GM12878 (cell line): ENCODE results near the gene FOXO3. TPM values are rescaled to one million over a fixed set of nuclear protein-coding genes. Genes with fewer than 3 reads are reported as not detected.
A peak's percentile ranks its signal among the peaks of the same experiment; 100 is the strongest.

Experiments used
- BHLHE40 ChIP-seq, 2 experiments: fragments of 450-650 bp in 1 of 2; IDR thresholded peaks; 2 replicates each; pipeline ENCODE4 v1.6.1; 2011 to 2017; ENCODE audit warnings: low read depth in 2 of 2, borderline replicate concordance in 1 of 2, improper control_type of control experiment in 1 of 2, low read length in 1 of 2, mild to moderate bottlenecking in 1 of 2
- EED ChIP-seq: sonication (generic); IDR thresholded peaks from 2 replicates; pipeline ENCODE4 v1.6.1; 2016; ENCODE audit warnings: antibody characterized with exemption, low read depth
- EP300 ChIP-seq, 2 experiments: fragments of 150-350 bp in 1 of 2; IDR thresholded peaks; 2 replicates each; pipeline ENCODE4 v1.6.1; 2011 to 2012; ENCODE audit warnings: low read depth in 2 of 2, low read length in 2 of 2, borderline replicate concordance in 1 of 2, improper control_type of control experiment in 1 of 2, inconsistent platforms in 1 of 2; ENCODE audit not compliant: control insufficient read depth in 1 of 2
- EZH2 ChIP-seq: IDR thresholded peaks from 2 replicates; pipeline ENCODE4 v1.6.1; 2012; ENCODE audit warnings: low read depth, mild to moderate bottlenecking, control low read depth, inconsistent platforms, low read length, borderline replicate concordance; ENCODE audit not compliant: control insufficient read depth
- GABPA ChIP-seq: IDR thresholded peaks from 2 replicates; pipeline ENCODE4 v1.6.1; 2014; ENCODE audit warnings: antibody characterized with exemption, low read depth, mild to moderate bottlenecking, inconsistent platforms
- JUND ChIP-seq: IDR thresholded peaks from 2 replicates; pipeline ENCODE4 v1.6.1; 2012; ENCODE audit warnings: low read depth, mild to moderate bottlenecking, low read length, improper control_type of control experiment, moderate library complexity
- MEF2B ChIP-seq: fragments of 450-650 bp; IDR thresholded peaks from 2 replicates; pipeline ENCODE4 v1.6.1; 2018; ENCODE audit warnings: mild to moderate bottlenecking, moderate library complexity; ENCODE audit not compliant: partially characterized antibody, poor library complexity, severe bottlenecking
- NFIC ChIP-seq: IDR thresholded peaks from 2 replicates; pipeline ENCODE4 v1.6.1; 2012; ENCODE audit warnings: low read depth, mild to moderate bottlenecking, inconsistent platforms, low read length, moderate library complexity
- RELA ChIP-seq: fragments of 450-650 bp; IDR thresholded peaks from 2 replicates; pipeline ENCODE4 v1.8.0; 2014; ENCODE audit warnings: borderline replicate concordance; ENCODE audit not compliant: partially characterized antibody
- polyA plus RNA-seq, 11 experiments: library from polyadenylated mRNA; depleted of rRNA in 4 of 11; unstranded in 6 of 11; stranded (reverse) in 5 of 11; fragments of >200 nt; fragmentation: Nextera tagmentation in 4 of 11; fragmentation: Illumina TruSeq in 1 of 11; extraction: Ambion mirVana in 4 of 11; extraction: Trizol in 1 of 11; gene quantifications; 1 replicate in 1 of 11; 2 replicates in 10 of 11; pipeline versions ENCODE4 v1.2.1 to v1.2.3, GENCODE V29; 2011 to 2016; ENCODE audit warnings: inconsistent platforms in 2 of 11, missing spikeins in 2 of 11, low read depth in 1 of 11
- total RNA-seq, 4 experiments: library from RNA; depleted of rRNA in 3 of 4; stranded (reverse); fragments of >200 nt in 3 of 4; fragmentation: Illumina TruSeq in 1 of 4; extraction: Trizol in 1 of 4; gene quantifications; 2 replicates each; pipeline versions ENCODE4 v1.2.1 to v1.2.3, GENCODE V29; 2013 to 2021
- TF ChIP-seq, protein P1 (sequence below): IDR thresholded peaks from 2 replicates; pipeline ENCODE4 v1.6.1; 2012; ENCODE audit warnings: mild to moderate bottlenecking, low read depth, low read length
- TF ChIP-seq, protein P2 (sequence below): IDR thresholded peaks from 2 replicates; pipeline ENCODE4 v1.6.1; 2012; ENCODE audit warnings: low read length, inconsistent platforms
- TF ChIP-seq, protein P3 (sequence below): fragments of 450-650 bp; IDR thresholded peaks from 2 replicates; pipeline ENCODE4 v1.6.1; 2018; ENCODE audit warnings: mild to moderate bottlenecking, low read depth, moderate library complexity; ENCODE audit not compliant: partially characterized antibody
- TF ChIP-seq, protein P4 (sequence below): fragments of 450-650 bp; IDR thresholded peaks from 2 replicates; pipeline ENCODE4 v1.6.1; 2014; ENCODE audit warnings: mild to moderate bottlenecking
- TF ChIP-seq, protein P5 (sequence below): IDR thresholded peaks from 2 replicates; pipeline ENCODE4 v1.6.1; 2011; ENCODE audit warnings: mild to moderate bottlenecking, low read depth, low read length, moderate library complexity; ENCODE audit not compliant: insufficient replicate concordance

Gene FOXO3
- total and polyA plus RNA-seq, 10 of the 15 experiments (the other 5 are each of a cell fraction or from before 2014, with no cell fraction given) = 0.82 to 4.5 (median 1.7) TPM

DNA sequence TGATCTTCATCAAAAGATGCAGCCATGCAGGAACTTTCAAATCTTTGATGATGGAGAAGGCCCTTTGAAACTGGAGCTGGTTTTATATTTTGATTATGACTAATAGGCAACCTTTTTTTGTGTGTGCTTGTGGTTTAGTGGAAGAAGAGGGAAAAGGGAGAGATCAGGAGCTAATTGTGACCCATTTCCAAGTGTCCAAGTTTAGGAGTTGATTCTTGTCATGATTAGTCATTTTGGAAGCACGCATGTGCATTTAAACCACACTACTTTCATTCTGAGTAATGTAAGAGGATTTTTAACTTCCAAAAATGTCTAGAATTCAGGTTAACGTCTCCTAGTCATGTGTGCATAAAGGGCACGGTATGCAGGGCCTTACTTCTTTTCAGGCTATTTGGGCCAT is 3.5 kb downstream of the FOXO3 start (continued):
- TF ChIP-seq, protein P1, sequence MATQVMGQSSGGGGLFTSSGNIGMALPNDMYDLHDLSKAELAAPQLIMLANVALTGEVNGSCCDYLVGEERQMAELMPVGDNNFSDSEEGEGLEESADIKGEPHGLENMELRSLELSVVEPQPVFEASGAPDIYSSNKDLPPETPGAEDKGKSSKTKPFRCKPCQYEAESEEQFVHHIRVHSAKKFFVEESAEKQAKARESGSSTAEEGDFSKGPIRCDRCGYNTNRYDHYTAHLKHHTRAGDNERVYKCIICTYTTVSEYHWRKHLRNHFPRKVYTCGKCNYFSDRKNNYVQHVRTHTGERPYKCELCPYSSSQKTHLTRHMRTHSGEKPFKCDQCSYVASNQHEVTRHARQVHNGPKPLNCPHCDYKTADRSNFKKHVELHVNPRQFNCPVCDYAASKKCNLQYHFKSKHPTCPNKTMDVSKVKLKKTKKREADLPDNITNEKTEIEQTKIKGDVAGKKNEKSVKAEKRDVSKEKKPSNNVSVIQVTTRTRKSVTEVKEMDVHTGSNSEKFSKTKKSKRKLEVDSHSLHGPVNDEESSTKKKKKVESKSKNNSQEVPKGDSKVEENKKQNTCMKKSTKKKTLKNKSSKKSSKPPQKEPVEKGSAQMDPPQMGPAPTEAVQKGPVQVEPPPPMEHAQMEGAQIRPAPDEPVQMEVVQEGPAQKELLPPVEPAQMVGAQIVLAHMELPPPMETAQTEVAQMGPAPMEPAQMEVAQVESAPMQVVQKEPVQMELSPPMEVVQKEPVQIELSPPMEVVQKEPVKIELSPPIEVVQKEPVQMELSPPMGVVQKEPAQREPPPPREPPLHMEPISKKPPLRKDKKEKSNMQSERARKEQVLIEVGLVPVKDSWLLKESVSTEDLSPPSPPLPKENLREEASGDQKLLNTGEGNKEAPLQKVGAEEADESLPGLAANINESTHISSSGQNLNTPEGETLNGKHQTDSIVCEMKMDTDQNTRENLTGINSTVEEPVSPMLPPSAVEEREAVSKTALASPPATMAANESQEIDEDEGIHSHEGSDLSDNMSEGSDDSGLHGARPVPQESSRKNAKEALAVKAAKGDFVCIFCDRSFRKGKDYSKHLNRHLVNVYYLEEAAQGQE = no peak
- TF ChIP-seq, protein P2, sequence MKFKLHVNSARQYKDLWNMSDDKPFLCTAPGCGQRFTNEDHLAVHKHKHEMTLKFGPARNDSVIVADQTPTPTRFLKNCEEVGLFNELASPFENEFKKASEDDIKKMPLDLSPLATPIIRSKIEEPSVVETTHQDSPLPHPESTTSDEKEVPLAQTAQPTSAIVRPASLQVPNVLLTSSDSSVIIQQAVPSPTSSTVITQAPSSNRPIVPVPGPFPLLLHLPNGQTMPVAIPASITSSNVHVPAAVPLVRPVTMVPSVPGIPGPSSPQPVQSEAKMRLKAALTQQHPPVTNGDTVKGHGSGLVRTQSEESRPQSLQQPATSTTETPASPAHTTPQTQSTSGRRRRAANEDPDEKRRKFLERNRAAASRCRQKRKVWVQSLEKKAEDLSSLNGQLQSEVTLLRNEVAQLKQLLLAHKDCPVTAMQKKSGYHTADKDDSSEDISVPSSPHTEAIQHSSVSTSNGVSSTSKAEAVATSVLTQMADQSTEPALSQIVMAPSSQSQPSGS = peak; percentile 95
- TF ChIP-seq, protein P3, sequence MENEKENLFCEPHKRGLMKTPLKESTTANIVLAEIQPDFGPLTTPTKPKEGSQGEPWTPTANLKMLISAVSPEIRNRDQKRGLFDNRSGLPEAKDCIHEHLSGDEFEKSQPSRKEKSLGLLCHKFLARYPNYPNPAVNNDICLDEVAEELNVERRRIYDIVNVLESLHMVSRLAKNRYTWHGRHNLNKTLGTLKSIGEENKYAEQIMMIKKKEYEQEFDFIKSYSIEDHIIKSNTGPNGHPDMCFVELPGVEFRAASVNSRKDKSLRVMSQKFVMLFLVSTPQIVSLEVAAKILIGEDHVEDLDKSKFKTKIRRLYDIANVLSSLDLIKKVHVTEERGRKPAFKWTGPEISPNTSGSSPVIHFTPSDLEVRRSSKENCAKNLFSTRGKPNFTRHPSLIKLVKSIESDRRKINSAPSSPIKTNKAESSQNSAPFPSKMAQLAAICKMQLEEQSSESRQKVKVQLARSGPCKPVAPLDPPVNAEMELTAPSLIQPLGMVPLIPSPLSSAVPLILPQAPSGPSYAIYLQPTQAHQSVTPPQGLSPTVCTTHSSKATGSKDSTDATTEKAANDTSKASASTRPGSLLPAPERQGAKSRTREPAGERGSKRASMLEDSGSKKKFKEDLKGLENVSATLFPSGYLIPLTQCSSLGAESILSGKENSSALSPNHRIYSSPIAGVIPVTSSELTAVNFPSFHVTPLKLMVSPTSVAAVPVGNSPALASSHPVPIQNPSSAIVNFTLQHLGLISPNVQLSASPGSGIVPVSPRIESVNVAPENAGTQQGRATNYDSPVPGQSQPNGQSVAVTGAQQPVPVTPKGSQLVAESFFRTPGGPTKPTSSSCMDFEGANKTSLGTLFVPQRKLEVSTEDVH = no peak
- TF ChIP-seq EED (peak; percentile 99), GABPA (peak; percentile 63; the same call in 1 of the 2 replicates), BHLHE40 (IDR thresholded peaks at IDR 0.05; ENCODE audit: borderline replicate concordance in 1 of 2, low read depth in 2 of 2, low read length in 1 of 2) (peak; percentile 98 to 100), EZH2 (0 out of 2 replicates have a peak, but pooled peaks have one; percentile 67), NFIC (peak; percentile 98), EP300 (IDR thresholded peaks at IDR 0.05; ENCODE audit: borderline replicate concordance in 1 of 2, control insufficient read depth in 1 of 2, low read depth in 2 of 2, low read length in 2 of 2) (peak; percentile 92 to 96), RELA (no peak), JUND (peak; percentile 98), MEF2B (peak; percentile 79)
- TF ChIP-seq, protein P4, sequence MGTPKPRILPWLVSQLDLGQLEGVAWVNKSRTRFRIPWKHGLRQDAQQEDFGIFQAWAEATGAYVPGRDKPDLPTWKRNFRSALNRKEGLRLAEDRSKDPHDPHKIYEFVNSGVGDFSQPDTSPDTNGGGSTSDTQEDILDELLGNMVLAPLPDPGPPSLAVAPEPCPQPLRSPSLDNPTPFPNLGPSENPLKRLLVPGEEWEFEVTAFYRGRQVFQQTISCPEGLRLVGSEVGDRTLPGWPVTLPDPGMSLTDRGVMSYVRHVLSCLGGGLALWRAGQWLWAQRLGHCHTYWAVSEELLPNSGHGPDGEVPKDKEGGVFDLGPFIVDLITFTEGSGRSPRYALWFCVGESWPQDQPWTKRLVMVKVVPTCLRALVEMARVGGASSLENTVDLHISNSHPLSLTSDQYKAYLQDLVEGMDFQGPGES = no peak
- TF ChIP-seq, protein P5, sequence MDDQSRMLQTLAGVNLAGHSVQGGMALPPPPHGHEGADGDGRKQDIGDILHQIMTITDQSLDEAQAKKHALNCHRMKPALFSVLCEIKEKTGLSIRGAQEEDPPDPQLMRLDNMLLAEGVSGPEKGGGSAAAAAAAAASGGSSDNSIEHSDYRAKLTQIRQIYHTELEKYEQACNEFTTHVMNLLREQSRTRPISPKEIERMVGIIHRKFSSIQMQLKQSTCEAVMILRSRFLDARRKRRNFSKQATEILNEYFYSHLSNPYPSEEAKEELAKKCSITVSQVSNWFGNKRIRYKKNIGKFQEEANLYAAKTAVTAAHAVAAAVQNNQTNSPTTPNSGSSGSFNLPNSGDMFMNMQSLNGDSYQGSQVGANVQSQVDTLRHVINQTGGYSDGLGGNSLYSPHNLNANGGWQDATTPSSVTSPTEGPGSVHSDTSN = no peak
